Neuronal stem cell (in vitro differentiated cells): ENCODE data around the gene PLEKHM3.

ENCODE experiments used
- DNase-seq: peaks from one replicate; pipeline ENCODE4 v3.0.0-alpha.2; 2013; ENCODE audit warnings: low spot score
- H2AFZ ChIP-seq: one replicate; pipeline ENCODE4 v1.6.1; 2013; ENCODE audit warnings: mild to moderate bottlenecking, low read length, inconsistent platforms
- H2AK5ac ChIP-seq: 2 replicates; pipeline ENCODE4 v1.6.1; 2013; ENCODE audit warnings: low read depth, mild to moderate bottlenecking, inconsistent platforms, low read length, moderate library complexity, mixed read lengths
- H2BK120ac ChIP-seq: 2 replicates; pipeline ENCODE4 v1.6.1; 2013; ENCODE audit warnings: low read depth, mild to moderate bottlenecking, inconsistent platforms, low read length, moderate library complexity, mixed read lengths
- H2BK12ac ChIP-seq: one replicate; pipeline ENCODE4 v1.6.1; 2013; ENCODE audit warnings: low read length, inconsistent platforms
- H2BK15ac ChIP-seq: 2 replicates; pipeline ENCODE4 v1.6.1; 2013; ENCODE audit warnings: mild to moderate bottlenecking, low read length, inconsistent platforms, mixed read lengths
- H2BK5ac ChIP-seq: one replicate; pipeline ENCODE4 v1.6.1; 2013; ENCODE audit warnings: inconsistent platforms, mild to moderate bottlenecking, low read length, moderate library complexity
- H3K14ac ChIP-seq: one replicate; pipeline ENCODE4 v1.6.1; 2013; ENCODE audit warnings: low read length, inconsistent platforms
- H3K18ac ChIP-seq: 2 replicates; pipeline ENCODE4 v1.6.1; 2013; ENCODE audit warnings: low read length, inconsistent platforms
- H3K23ac ChIP-seq: 2 replicates; pipeline ENCODE4 v1.6.1; 2013; ENCODE audit warnings: low read depth, mild to moderate bottlenecking, mixed read lengths, low read length, inconsistent platforms; ENCODE audit not compliant: poor library complexity
- H3K27ac ChIP-seq: replicated peaks from 3 replicates; pipeline ENCODE4 v1.5.1; 2013; ENCODE audit warnings: low read length, inconsistent platforms
- H3K27me3 ChIP-seq, 3 experiments: 2 replicates each; pipeline ENCODE4 v1.6.1; 2013; ENCODE audit warnings: low read length in 3 of 3, mild to moderate bottlenecking in 2 of 3, inconsistent platforms in 1 of 3, low read depth in 1 of 3, mixed read lengths in 1 of 3, moderate library complexity in 1 of 3; ENCODE audit not compliant: control insufficient read depth in 3 of 3, insufficient read depth in 3 of 3
- H3K36me3 ChIP-seq, 2 donors: replicated peaks in 1 of 2; 2 replicates each; pipeline ENCODE4 v1.6.1; 2013; ENCODE audit warnings: low read length in 2 of 2; ENCODE audit not compliant: control insufficient read depth in 2 of 2, insufficient read depth in 2 of 2
- H3K4ac ChIP-seq: 2 replicates; pipeline ENCODE4 v1.6.1; 2013; ENCODE audit warnings: inconsistent platforms, mild to moderate bottlenecking, low read length, moderate library complexity
- H3K4me1 ChIP-seq, 2 donors: 1 replicate in 1 of 2; 2 replicates in 1 of 2; pipeline ENCODE4 v1.6.1; 2013; ENCODE audit warnings: low read length in 2 of 2, low read depth in 1 of 2; ENCODE audit not compliant: control insufficient read depth in 2 of 2, insufficient read depth in 1 of 2
- H3K4me2 ChIP-seq: one replicate; pipeline ENCODE4 v1.6.1; 2013; ENCODE audit warnings: mild to moderate bottlenecking, low read length, inconsistent platforms; ENCODE audit not compliant: insufficient read depth, poor library complexity, severe bottlenecking
- H3K4me3 ChIP-seq, 2 donors: 2 replicates each; pipeline ENCODE4 v1.5.1; 2013; ENCODE audit warnings: low read length in 2 of 2, mild to moderate bottlenecking in 2 of 2, inconsistent platforms in 1 of 2, moderate library complexity in 1 of 2
- H3K79me1 ChIP-seq: one replicate; pipeline ENCODE4 v1.6.1; 2013; ENCODE audit warnings: low read depth, mild to moderate bottlenecking, inconsistent platforms, low read length, moderate library complexity
- H3K9ac ChIP-seq: one replicate; pipeline ENCODE4 v1.6.1; 2013; ENCODE audit warnings: mild to moderate bottlenecking, low read depth, low read length, inconsistent platforms; ENCODE audit not compliant: poor library complexity
- H3K9me3 ChIP-seq, 2 donors: replicated peaks in 1 of 2; 2 replicates each; pipeline versions ENCODE3 to v1.6.1; 2013; ENCODE audit warnings: low read length in 2 of 2, mild to moderate bottlenecking in 2 of 2, inconsistent platforms in 1 of 2, low read depth in 1 of 2, mixed read lengths in 1 of 2, moderate library complexity in 1 of 2; ENCODE audit not compliant: control insufficient read depth in 2 of 2, insufficient read depth in 1 of 2
- H4K8ac ChIP-seq: one replicate; pipeline ENCODE4 v1.6.1; 2013; ENCODE audit warnings: low read depth, mild to moderate bottlenecking, inconsistent platforms, low read length, moderate library complexity
- H4K91ac ChIP-seq: one replicate; pipeline ENCODE4 v1.6.1; 2013; ENCODE audit warnings: low read length, low read depth, mild to moderate bottlenecking, inconsistent platforms; ENCODE audit not compliant: poor library complexity
- WGBS, 2 donors: extraction: QIAGEN DNeasy Blood & Tissue Kit; methylation state at CpG; one replicate each; pipeline ENCODE4 v1.1.7; 2013; ENCODE audit warnings: missing lambda C conversion rate in 2 of 2, mixed read lengths in 1 of 2; ENCODE audit not compliant: insufficient read length in 2 of 2, insufficient replicate concordance in 1 of 2; ENCODE audit errors: extremely low coverage in 2 of 2; 5-methylcytosine and 5-hydroxymethylcytosine counted together

Gene PLEKHM3

DNA sequence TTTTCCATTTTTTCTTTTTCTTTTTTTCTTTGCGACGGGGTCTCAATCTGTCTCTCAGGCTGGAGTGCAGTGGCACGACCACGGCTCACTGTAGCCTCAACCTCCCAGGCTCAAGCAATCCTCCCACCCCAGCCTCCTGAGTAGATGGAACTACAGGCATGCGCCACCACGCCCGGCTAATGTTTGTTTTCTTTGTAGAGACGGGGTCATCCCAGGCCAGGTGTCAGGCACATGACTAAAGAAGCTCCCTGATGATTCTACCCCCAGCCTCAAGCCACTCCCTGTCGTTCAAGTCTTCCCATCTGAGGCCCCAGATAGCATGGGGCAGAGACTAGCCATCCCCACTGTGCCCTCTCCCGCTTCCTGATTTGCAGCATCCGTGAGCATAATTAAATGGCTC, 245.8 kb downstream of the PLEKHM3 start:
- H3K4me1 ChIP-seq, result peaks cover 4 to 9% of the 10 kb centered on the region in 2 donors
- no peak overlapping the region for H4K8ac ChIP-seq
- H3K23ac ChIP-seq, result no peak overlapping the region
- no peaks in the 10 kb centered on the region for H3K9me3 ChIP-seq
- peak overlapping the region; percentile 26 for H2BK12ac ChIP-seq
- H3K4ac ChIP-seq, result no peak overlapping the region
- no peaks in the 10 kb centered on the region for H3K79me1 ChIP-seq
- H3K18ac ChIP-seq, result no peak overlapping the region
- no peaks in the 10 kb centered on the region for H3K27me3 ChIP-seq
- peak overlapping the region; percentile 47 for H2AK5ac ChIP-seq
- no peak overlapping the region for H3K14ac ChIP-seq
- no peak overlapping the region for H2BK120ac ChIP-seq
- no peak overlapping the region for H2AFZ ChIP-seq
- no peak overlapping the region for H3K4me3 ChIP-seq
- no peak overlapping the region for H3K27ac ChIP-seq
- no peak overlapping the region for H2BK15ac ChIP-seq
- DNase-seq, result no peak
- no CpG with 5 or more reads among the region's 11 CpGs for WGBS, 2 donors
- no peak overlapping the region for H4K91ac ChIP-seq
- H3K4me2 ChIP-seq, result no peak overlapping the region
- H3K36me3 ChIP-seq, result no peaks in the 10 kb centered on the region
- no peak overlapping the region for H3K9ac ChIP-seq
- H2BK5ac ChIP-seq, result no peak overlapping the region

DNA sequence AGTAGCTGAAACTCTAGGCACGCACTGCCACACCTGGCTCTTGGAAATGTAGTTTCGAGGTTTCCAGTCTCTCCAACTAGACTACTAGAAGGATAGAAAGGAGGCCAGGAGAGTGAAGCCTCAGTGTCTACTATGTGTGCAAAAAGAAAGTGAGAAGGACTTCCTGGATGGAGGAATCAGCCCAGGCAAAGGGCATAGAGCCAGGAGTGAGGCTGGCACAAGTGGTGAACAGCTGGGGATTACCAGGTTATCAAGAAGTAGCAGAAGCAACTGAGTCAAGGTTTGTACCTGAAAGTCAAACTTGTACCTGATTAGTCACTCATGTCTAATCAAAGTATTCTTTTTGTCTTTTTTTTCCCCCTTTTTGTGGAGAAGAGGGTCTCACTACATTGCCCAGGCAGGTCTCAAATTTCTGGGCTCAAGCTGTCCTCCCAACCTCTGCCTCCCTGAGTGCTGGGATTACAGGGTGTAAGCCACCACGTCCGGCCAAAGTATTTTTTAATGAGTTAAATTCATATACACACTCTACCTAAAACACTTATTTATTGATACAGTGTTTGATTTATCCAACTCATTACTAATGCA, 246.9 kb downstream of the PLEKHM3 start:
- Histone ChIP-seq H3K4ac (no peak overlapping the region), H3K4me1 (peaks cover 5 to 9% of the 10 kb centered on the region in 2 donors), H3K4me3 (no peak overlapping the region), H4K91ac (no peak overlapping the region), H4K8ac (no peak overlapping the region), H3K23ac (no peak overlapping the region), H3K36me3 (no peaks in the 10 kb centered on the region), H3K18ac (no peak overlapping the region), H3K27ac (no peak overlapping the region), H3K27me3 (no peaks in the 10 kb centered on the region), H2BK120ac (no peak overlapping the region), H3K79me1 (no peaks in the 10 kb centered on the region), H2BK5ac (no peak overlapping the region), H2BK15ac (peak overlapping the region; percentile 45), H2BK12ac (no peak overlapping the region), H3K9ac (no peak overlapping the region), H2AFZ (no peak overlapping the region), H3K9me3 (no peaks in the 10 kb centered on the region), H2AK5ac (peak overlapping the region; percentile 98), H3K4me2 (no peak overlapping the region), H3K14ac (no peak overlapping the region)
- WGBS, 2 donors, result no CpG with 5 or more reads among the region's 4 CpGs
- no peak for DNase-seq

DNA sequence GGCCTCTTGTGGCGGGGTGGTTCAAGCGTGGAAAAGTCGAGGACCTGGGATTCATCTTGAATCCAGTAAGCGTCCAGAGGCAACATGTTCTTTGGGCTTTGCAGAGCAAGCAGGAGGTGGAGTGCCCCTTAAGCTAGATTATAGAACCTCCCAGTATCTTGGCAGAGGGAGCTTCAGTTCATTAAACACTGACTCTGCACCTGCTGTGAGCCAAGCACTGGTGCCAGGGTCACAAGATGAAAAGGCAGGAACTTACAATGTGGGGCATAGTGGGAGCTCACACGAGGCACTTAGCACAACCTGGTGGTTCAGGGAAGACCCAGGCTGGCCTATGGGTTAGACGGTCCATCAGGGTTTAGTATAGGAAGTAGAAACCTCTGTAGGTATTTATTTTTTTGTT, 248.2 kb downstream of the PLEKHM3 start:
- Histone ChIP-seq H3K4me1 (peaks cover under 1 to 9% of the 10 kb centered on the region in 2 donors), H3K27ac (no peak overlapping the region), H3K23ac (no peak overlapping the region), H3K4me3 (no peak overlapping the region), H3K18ac (peak overlapping the region; percentile 23), H3K4ac (no peak overlapping the region), H3K9ac (no peak overlapping the region), H3K14ac (no peak overlapping the region), H2BK5ac (no peak overlapping the region), H3K4me2 (no peak overlapping the region), H3K9me3 (no peaks in the 10 kb centered on the region), H4K91ac (no peak overlapping the region), H3K79me1 (no peaks in the 10 kb centered on the region), H2BK12ac (no peak overlapping the region), H3K27me3 (no peaks in the 10 kb centered on the region), H3K36me3 (no peaks in the 10 kb centered on the region), H2BK120ac (no peak overlapping the region), H2AK5ac (no peak overlapping the region), H2BK15ac (no peak overlapping the region), H4K8ac (no peak overlapping the region), H2AFZ (no peak overlapping the region)
- no CpG with 5 or more reads among the region's 6 CpGs for WGBS, 2 donors
- DNase-seq, result no peak

DNA sequence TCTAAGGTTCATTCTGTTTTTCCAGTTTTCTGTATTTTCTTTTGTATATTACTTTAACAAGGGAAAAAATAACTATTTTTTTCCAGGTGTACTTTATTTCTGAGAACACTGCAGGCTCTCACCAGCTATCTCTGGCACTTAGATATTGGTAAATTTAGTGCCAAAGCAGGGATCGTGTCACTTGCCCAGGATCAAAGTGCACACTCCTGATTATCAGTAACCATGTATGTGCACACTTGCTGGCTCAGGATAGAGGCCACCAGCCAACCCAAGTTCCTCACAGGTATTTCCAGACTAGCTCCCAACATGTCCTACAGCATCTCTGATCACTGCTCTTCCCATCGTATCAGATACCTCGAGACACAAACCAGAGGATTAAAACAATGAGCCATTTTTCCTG, 249.9 kb downstream of the PLEKHM3 start:
- no peak overlapping the region for H3K4me2 ChIP-seq
- no peak overlapping the region for H3K18ac ChIP-seq
- no peak overlapping the region for H2BK120ac ChIP-seq
- H4K8ac ChIP-seq, result no peak overlapping the region
- no peak overlapping the region for H3K23ac ChIP-seq
- H4K91ac ChIP-seq, result no peak overlapping the region
- no peak overlapping the region for H2BK15ac ChIP-seq
- H2BK12ac ChIP-seq, result no peak overlapping the region
- no peak for DNase-seq
- peaks cover 1 to 19% of the 10 kb centered on the region in 2 donors for H3K4me1 ChIP-seq
- H2BK5ac ChIP-seq, result no peak overlapping the region
- H3K9ac ChIP-seq, result no peak overlapping the region
- no peak overlapping the region for H2AFZ ChIP-seq
- H3K9me3 ChIP-seq, result no peaks in the 10 kb centered on the region
- no peak overlapping the region for H3K4me3 ChIP-seq
- H2AK5ac ChIP-seq, result no peak overlapping the region
- WGBS, 2 donors, result no CpG with 5 or more reads among the region's 3 CpGs
- no peak overlapping the region for H3K14ac ChIP-seq
- no peak overlapping the region for H3K27ac ChIP-seq
- no peaks in the 10 kb centered on the region for H3K36me3 ChIP-seq
- no peak overlapping the region for H3K4ac ChIP-seq
- H3K79me1 ChIP-seq, result no peaks in the 10 kb centered on the region
- no peaks in the 10 kb centered on the region for H3K27me3 ChIP-seq
